ENCODE measurements around the gene SERPINI1.

SERPINI1 gene

DNA sequence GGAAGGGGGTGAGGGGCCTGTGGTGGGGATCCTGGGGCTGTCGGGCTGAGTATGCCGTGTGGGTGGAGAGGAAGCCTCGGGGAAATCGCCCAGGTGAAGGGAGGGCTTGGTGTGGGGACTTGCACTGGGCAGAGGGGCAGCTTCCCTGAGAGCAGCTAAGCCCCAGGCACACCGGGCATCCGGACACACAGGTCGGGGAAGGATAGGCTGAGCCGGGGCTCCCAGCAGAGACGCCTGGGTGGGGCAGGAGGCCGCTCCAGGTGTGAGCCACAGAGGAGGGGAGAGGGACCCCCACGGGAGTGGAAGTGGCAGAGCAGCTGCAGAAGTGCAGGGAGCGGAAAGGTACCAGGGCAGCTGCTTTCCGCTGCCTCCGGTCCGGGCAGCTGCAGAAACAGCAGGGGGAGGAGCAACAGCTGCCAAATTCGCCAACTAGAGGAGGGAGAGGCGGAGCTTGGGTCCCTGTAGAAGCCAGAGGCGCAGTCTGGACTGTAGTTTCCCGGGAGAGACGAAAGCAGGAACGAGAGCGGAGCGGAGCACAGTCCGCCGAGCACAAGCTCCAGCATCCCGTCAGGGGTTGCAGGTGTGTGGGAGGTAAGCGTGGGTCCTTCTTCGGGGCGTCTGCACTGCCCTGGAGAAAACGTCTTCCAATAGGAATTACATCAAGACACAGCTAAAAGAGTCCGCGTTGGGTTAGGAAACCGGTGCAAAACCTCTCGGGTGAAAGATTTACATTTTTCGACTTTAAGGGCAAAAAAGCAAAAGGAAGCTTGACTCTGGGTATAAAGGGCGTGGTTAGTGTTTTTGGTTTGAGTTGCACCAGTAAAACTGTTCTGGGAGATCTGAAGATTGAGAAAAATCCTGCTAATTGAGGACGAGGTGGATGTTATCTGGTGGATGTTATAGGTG lies at the start of gene SERPINI1:
Gene SERPINI1 (plus strand): TSS at position 489 of the 906 bp plus-strand sequence. CDS start 53,408 bp downstream, outside the sequence.
- peak; percentile 98 for DNase-seq

DNA sequence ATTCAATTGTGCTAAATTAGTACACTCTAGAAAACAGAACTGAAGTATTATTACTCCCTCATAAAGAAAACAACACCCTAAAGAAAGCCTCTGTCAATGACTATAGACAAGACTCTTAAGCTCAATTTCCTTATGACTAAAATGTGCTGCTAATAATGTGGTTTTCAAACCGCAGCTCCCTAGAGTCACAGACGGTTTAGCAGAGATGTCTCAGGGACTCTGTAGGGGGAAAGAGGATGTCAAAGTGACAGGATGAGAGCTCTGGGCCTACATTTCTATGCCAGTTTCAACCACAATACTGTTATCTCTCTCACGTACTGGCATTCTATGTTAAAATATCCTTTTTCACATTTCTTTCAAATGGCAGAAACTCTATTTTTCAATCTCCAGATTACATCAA lies 44.2 kb upstream of the SERPINI1 start:
- no peak for DNase-seq

DNA sequence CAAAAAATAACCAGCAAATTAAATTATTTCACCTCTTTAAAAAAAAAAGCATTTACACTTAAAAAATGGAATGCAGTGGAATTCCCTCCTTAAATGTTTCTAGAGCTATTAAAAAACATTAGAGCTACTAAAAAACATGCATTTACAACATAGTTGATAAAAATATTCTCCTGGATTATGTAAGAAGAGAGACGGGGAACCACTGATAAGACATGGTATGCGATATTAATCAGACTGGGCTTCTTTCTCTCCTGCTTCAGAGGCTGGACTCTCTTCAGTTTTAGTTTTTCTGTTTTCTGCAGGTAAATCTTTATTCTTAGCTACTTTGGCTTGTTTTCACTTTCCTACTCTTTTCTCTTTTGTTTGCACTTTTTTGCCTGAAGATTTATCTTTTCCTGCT lies 41.4 kb upstream of the SERPINI1 start:
- no peak for DNase-seq

DNA sequence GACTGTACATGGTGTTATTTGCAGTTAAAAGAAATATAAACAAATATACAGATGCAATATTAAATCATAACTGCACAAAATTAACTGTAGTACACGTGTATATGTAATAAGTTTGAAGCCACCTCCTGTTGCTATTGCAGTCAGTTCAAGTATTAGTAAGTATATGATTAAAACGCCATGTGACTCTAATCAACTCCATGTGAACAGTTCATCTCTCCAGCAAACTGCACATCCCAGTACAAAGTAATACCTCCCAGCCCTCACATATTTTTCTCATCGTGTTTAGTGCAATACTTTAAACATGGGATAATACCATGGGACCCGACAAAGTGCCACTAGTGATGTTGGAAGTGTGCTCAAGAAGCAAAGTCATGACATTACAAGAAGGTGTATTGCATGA lies 35.5 kb upstream of the SERPINI1 start:
- no peak for DNase-seq

- DNase-seq = no peak
Observed at GRCh38 chr3:167700926-167701325, 34.6 kb upstream of the SERPINI1 start.

DNA sequence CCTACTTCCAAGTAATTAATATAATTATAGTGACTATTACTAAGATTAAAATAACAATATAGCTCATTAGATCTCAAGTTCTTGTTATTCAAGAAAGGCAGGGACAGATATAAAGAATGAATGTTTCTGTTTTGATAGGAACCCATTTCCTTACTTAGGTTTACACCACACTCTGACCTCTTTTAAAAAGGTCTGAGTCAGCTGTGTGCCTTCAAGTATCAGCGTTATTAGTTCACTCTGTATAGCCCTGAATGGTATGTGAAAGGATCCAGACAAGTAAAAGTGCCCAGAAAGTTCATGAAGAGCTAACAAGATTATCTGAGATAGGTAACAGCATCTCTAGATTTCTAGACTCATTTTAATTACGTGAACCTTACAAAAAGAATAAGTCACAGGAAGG lies 29.7 kb upstream of the SERPINI1 start:
- no peak for DNase-seq

- no peak for DNase-seq
Observed at GRCh38 chr3:167709690-167710089, 25.8 kb upstream of the SERPINI1 start.

DNA sequence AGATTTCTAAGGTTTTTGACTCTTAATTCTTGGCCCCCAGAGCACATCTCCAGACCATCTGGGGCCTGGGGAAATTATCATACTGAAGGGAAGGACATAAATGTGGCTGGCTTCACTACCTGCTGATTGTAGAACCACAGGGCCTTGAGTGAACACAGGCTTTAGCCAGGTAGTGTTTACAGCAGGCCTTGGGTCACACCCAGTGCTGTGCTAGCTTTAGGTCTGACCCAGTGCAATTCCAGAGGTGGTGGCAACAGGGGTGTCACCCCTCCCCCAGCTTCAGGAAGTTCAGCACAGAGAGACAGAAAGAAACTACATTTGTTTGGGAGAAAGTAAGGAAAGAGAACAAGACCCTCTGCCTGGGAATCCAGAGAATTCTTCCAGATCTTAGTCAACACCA lies 25.0 kb upstream of the SERPINI1 start:
- no peak for DNase-seq

DNA sequence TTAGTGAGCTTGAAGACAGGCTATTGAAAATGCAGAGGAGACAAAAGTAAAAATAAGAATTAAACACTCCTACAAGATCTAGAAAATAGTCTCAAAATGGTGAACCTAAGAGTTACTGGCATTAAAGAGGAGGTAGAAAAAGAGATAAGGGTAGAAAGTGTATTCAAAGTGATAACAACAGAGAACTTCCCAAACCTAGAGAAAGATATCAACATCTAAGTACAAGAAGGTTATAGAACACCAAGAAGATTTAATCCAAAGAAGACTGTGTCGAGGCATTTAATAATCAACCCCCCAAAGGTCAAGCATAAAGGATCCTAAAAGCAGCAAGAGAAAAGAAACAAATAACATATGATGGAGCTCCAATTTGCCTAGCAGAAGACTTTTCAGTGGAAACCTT lies 24.1 kb upstream of the SERPINI1 start:
- no peak for DNase-seq

DNA sequence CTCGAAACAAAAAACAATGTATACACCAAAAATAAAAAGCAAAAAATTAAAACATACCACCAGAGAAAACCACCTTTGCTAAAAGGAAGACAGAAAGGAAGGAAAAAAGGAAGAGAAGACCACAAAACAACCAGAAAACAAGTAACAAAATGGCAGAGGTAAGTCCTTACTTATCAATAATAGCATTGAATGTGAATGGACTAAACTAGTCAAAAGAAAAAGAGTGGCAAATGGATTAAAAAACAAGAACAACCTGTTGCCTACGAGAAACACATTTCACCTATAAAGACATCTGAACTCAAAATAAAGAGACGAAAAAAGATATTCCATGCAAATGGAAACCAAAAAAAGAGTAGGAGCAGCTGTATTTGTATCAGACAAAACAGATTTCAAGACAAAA lies 23.1 kb upstream of the SERPINI1 start:
- no peak for DNase-seq

- no peak for DNase-seq
Observed at GRCh38 chr3:167714871-167715270, 20.6 kb upstream of the SERPINI1 start.

GRCh38 chr3:167716920-167717319 lies 18.6 kb upstream of the SERPINI1 start:
- peak; percentile 87 for DNase-seq

DNA sequence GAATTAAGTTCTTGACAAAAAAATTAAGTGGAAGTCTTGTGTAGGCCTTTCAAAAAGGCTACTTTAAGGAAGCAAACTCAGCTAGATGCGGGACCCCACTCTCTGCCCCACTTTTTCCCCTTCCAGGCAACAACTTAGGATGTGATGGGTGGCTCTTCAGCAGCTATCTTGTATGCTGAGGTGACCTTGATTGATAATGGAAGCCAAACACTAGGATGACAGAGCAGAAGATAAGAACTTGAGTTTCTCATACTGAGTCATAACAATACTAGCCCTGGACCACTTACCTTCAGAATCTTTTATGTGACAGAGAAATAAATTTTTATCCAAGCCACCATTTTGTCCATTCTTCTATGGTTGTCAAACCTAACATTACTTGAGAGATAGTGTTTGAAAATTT lies 16.9 kb upstream of the SERPINI1 start:
- no peak for DNase-seq

DNA sequence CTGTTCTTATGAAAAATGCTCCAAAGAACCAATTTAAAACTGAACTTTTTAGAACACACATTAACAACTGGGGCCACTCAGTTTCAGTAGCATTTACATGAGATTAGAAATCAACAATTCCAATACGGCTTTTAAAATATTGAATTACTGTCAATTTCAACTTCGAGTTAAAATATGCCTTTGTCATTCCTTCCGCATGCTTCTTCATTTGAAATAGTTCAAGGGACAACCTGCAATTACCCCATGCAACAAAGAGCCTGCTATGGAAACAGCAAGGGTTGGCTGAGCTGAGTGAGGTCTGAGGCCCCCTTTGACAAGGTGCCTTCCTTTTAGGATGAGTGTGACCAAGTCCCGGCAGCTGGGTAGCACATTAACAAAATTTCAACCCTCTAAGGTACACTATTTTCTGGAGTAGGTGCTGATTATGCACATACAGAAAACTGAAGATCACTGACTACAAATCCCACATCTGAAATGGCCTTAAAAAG lies 12.5 kb upstream of the SERPINI1 start:
- no peak for DNase-seq

- DNase-seq = no peak
Observed at GRCh38 chr3:167723872-167724271, 11.6 kb upstream of the SERPINI1 start.

DNA sequence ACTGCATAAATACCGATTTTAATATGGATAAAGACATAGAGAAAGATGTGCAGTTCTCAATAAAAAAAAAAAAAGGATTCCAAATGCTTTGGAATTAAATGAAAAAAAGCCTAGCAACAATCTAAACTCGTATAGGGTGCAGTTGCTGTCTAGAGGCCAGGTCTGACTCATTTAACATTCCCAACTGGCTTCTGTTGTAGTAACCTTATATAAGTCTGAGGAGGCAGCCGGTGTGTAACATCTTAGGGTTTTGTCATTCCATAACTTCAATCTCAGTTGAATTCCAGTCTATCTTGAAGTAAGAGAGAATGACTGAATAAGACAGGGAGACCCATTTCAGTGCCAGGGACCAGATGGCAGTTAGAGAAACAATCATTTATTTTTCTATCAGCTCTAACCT lies 7.3 kb upstream of the SERPINI1 start:
- DNase-seq = no peak

DNA sequence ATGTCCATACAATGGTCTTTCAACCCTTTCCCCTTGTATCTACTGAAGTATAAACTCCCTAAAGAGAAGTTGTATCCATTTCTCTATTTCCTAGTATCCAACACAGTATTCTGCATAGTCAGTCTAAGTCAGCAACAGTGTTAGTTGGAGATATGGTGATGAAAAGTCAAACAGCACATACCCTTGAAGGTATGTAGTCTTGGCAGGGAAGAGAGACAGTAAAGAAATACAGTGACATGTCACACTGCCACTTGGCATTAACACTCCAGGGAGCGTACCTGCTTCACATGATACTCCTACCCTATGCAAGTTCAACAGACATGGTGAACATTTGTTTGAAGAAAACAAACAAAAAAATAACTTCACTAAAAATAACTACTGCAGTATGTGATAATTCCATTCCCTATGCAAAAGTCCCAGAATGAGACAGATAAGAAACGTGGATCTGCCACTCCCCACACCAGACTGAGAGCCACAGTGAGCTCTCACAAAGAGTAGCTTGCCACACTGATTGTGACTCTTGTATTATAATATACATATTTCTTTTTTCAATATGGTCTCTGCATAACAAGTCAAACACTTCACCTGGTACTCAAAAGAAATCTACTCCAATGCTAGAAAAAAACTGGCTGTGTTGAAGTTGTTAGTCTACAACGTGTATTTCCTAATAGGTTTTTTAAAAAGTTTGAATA lies 6.7 kb upstream of the SERPINI1 start:
- no peak for DNase-seq

DNA sequence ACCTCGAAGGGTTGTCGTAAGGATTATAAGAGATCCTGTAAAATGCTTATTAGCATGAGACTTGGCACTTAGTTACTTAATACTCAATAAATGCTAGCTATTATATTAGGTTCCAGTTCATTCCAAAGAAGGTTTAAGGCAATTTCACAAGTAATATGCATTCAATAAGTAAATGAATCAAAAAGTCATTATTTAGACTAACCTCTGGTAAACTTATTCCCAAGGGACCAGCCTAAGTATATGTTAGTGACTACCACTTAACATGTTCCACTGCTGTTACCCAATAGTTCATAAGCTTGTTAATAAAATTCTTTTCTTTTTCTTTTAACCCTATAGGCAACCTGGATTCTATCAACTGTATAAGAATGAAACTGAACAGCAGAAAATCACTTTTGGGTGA lies 5.9 kb upstream of the SERPINI1 start:
- DNase-seq = no peak

- peak; percentile 66 for DNase-seq
Observed at GRCh38 chr3:167731393-167731792, 4.1 kb upstream of the SERPINI1 start.

DNA sequence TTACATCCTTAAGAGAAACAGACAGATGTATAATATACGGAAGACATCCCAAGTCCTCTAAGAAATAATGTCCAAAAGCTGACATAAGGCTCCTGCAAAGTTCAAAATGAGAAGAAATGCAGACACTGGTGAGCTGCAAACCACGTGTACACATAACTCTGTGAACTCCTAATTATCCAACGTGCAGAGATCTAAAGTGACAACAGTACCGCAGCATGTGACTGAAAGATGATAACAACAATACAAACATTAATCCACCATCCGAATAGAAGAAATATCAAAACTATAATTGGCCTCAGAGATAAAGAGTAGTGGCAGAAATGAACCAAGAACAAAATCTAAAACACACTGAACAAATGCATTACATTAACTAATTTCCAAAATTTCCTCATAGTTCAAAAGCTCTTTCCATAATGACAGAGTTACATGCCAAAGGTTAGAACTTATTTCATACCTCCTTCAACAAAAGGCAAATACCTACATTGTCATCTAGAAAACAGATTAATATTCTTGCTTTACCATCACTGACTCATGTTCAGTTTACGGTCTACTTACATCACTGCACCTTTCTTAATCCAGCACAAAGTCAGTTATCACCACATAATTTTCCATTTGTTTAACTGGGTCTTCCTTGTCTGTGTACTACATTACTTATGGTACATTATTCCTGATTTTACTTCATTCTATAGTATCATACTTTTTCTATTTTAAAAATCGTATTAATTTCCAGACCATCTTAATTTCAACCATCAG lies 3.0 kb upstream of the SERPINI1 start:
- DNase-seq = no peak

GRCh38 chr3:167733961-167734497 lies 1.5 kb upstream of the SERPINI1 start:
- no peak for DNase-seq

GRCh38 chr3:167734498-167735232 lies 856 bp upstream of the SERPINI1 start, which contains the start of gene PDCD10:
PDCD10 (minus strand) TSS chr3:167734892; CDS start chr3:167720157, 14,735 bp downstream.
- peak; percentile 100 for DNase-seq
